ENCODE results near the gene L1CAM. TPM values are rescaled to one million over a fixed set of nuclear protein-coding genes. Genes with fewer than 3 reads are reported as not detected.

The L1CAM gene
- total and polyA plus RNA-seq, 9 of the 15 experiments (the other 6 are each of a cell fraction or from before 2014, with no cell fraction given): 0.09 to 0.86 (median 0.26) TPM; not detected in 3

- TF ChIP-seq PREB (CRISPR knock-in tag; IDR thresholded peaks at IDR 0.05) (no peak), DNMT1 (IDR thresholded peaks at IDR 0.05) (no peak), ZNF699 (CRISPR knock-in tag; IDR thresholded peaks at IDR 0.05; ENCODE audit: insufficient replicate concordance) (no peak), ZNF79 (CRISPR knock-in tag; IDR thresholded peaks at IDR 0.05; ENCODE audit: low read depth) (no peak), SUPT5H (IDR thresholded peaks at IDR 0.05) (peak; percentile 91), SMARCA4 (IDR thresholded peaks at IDR 0.05) (no peak), ZBTB43 (CRISPR knock-in tag; IDR thresholded peaks at IDR 0.05) (no peak), ZNF586 (CRISPR knock-in tag; conservative IDR thresholded peaks at IDR 0.05) (0 out of 2 replicates have a peak, but pooled peaks have one; percentile 41), BRF1 (IDR thresholded peaks at IDR 0.05; ENCODE audit: borderline replicate concordance, extremely low read depth, insufficient read length) (no peak), NR2C1 (IDR thresholded peaks at IDR 0.05) (peak; percentile 57), NR2C1 (tag; IDR thresholded peaks at IDR 0.05) (peak; percentile 72), NCOA1 (IDR thresholded peaks at IDR 0.05; ENCODE audit: low read depth) (no peak), BACH1 (tag; IDR thresholded peaks at IDR 0.05) (no peak), NFXL1 (CRISPR knock-in tag; IDR thresholded peaks at IDR 0.05) (no peak), RBFOX2 (IDR thresholded peaks at IDR 0.05; ENCODE audit: low read depth, low read length) (peak; percentile 88), ZNF764 (CRISPR knock-in tag; IDR thresholded peaks at IDR 0.05; ENCODE audit: low read depth) (0 out of 2 replicates have a peak, but pooled peaks have one; percentile 13), TFAM (CRISPR knock-in tag; conservative IDR thresholded peaks at IDR 0.05) (no peak), ELF1 (tag; IDR thresholded peaks at IDR 0.05) (no peak), DPF2 (IDR thresholded peaks at IDR 0.05) (no peak), CHD4 (IDR thresholded peaks at IDR 0.05; ENCODE audit: insufficient read depth, insufficient replicate concordance, low read depth, low read length, poor library complexity, severe bottlenecking) (no peak), POLR2B (IDR thresholded peaks at IDR 0.05; ENCODE audit: low read depth, partially characterized antibody) (peak; percentile 63), CCAR2 (IDR thresholded peaks at IDR 0.05; ENCODE audit: low read depth, low read length) (no peak), USF1 (CRISPR knock-in tag; IDR thresholded peaks at IDR 0.05) (no peak), CHD2 (IDR thresholded peaks at IDR 0.05; ENCODE audit: low read depth, low read length) (peak; percentile 57; the same call in 1 of the 2 replicates), NR0B1 (IDR thresholded peaks at IDR 0.05; ENCODE audit: partially characterized antibody) (no peak), ZNF12 (CRISPR knock-in tag; IDR thresholded peaks at IDR 0.05) (no peak)
Observed at GRCh38 chrX:153925739-153926551, 40.0 kb upstream of the L1CAM start, which contains the start of gene ARHGAP4 (continued).

All from K562 (cell line).